Glomerular visceral epithelial cell (primary cell): ENCODE measurements around the gene IL1RAP.
"Not testable (repeated sequence)": the region's sequence is repeated elsewhere in the genome, so short reads cannot be mapped to it uniquely, and the experiment has no call there.

ENCODE experiments used
- DNase-seq: peaks from one replicate; pipeline ENCODE4 v3.0.0-alpha.2; 2016; ENCODE audit errors: extremely low spot score

The IL1RAP gene

GRCh38 chr3:190666821-190667220, 152.9 kb downstream of the IL1RAP start:
- DNase-seq, result no peak

DNA sequence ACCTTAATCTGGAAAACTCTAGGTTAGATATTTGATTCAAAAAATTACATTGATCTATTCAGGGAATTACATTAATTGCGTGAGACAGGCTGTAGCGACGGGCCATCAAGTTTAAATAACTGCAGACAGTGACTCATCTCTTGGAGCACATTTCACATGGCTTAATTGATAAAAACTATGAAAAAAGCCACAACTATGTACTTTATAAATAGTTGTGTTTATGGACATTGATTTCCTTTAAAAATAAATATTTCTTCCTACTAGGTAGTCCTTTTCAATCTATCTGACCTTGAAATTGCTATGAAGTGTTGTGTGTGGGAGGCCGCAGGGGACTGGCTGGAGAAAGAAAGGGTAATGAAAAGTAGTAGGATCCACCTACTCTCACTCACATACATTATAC, 157.8 kb downstream of the IL1RAP start:
- no peak for DNase-seq

DNA sequence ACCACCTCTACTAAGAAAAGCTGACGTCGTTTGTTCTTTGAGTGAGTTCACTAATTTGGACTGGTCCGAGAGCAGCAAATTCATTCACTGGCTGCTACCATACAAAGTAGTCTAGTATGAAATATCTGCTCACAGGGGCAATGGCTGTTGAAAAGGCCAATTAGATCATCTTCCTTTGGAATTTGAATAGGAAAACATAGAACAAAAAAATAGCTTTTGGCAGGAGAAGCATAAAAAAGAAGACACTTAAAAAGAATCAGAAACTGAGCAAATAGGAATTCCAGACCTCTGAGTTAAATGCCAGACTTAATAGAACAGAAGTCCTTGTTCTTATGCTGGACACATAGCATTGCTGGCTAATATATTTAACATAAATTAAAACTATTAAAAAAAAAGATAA, 159.3 kb downstream of the IL1RAP start:
- no peak for DNase-seq

- no peak for DNase-seq
These were observed 162.6 kb downstream of the IL1RAP start for GRCh38 chr3:190676481-190676880.

DNA sequence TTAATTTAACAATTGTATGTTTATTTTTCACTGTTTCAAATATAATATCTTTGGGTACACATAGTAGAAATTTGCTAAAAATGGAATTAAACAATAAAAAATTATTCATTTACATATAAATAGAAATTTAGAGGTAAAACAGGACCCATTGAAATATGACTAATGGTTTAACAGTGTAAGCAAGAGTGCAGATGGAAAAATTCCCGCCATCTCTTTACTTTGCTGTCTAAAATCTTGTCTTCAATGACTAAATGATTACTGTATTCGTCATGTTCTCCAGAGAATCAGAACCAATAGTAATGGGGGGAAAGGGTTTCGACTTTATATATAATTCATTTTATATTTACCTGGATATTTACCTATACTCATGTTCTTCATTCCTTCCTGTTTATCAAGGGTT, 163.1 kb downstream of the IL1RAP start:
- DNase-seq, result no peak

- DNase-seq, result not testable (repeated sequence)
These were observed 164.0 kb downstream of the IL1RAP start for GRCh38 chr3:190677868-190678267.

DNA sequence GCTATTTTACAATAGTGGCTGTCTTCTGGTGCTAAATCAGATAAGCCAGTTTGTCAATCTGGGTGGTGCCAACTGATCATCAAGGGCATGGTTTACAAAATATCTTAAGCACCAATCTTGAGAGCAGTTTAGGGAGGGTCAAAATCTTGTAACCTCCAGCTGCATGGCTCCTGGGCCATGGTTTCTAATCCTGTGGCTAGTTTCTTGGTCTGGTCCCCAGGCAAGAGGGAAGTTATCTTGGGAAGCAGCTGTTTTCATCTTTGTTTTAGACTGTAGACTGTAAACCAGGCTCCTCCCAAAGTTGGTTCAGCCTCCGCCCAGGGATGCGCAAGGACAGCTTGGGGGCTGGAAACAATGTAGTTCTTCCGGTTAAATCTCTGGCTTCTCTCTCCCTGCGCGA, 166.8 kb downstream of the IL1RAP start:
- DNase-seq, result no peak

GRCh38 chr3:190684776-190685175, 170.9 kb downstream of the IL1RAP start:
- DNase-seq, result no peak

GRCh38 chr3:190686011-190686410, 172.1 kb downstream of the IL1RAP start:
- DNase-seq, result no peak

DNA sequence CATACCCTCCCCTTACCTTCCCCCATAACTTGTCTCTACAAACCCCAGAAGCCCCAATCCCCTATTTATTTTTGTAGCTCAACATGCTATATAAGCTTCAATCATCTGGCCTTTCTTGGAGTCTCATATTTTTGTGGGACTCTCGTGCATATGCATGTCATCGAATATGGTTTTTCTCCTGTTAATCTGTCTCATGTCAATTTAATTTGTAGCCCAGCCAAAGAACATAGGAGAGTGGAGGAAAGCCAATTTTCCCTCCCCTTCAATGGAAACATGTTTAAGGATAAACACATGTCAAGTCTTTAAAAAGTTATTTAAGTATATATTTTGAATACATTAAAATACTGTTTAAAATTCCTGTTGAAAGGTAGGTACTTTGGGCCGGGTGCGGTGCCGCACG, 176.4 kb downstream of the IL1RAP start:
- no peak for DNase-seq

DNA sequence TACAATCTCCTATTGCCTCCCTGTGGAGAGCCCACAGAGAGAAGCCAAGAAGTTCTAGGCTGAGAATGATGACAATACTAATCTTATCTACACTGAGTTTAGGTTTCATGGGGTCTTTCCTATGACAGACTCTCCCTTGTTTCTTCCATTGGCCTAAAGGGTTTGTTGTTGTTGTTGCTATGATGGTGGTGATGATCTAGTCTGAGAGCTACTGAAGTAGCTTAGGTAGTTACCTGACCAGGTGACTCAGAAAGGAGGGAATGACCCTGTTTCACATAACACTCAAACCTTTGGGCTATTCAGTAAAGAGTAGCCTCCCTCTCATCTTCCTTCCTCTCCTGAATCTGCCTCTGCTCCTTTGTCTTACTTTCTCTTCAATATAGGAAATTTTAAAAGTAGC, 178.4 kb downstream of the IL1RAP start:
- no peak for DNase-seq

GRCh38 chr3:190694335-190695001, 180.6 kb downstream of the IL1RAP start:
- no peak for DNase-seq

- no peak for DNase-seq
These were observed 181.3 kb downstream of the IL1RAP start for GRCh38 chr3:190695225-190695624.

- no peak for DNase-seq
These were observed 182.1 kb downstream of the IL1RAP start for GRCh38 chr3:190695994-190696393.

- peak; percentile 25 for DNase-seq
These were observed 183.1 kb downstream of the IL1RAP start for GRCh38 chr3:190696777-190697501.

DNA sequence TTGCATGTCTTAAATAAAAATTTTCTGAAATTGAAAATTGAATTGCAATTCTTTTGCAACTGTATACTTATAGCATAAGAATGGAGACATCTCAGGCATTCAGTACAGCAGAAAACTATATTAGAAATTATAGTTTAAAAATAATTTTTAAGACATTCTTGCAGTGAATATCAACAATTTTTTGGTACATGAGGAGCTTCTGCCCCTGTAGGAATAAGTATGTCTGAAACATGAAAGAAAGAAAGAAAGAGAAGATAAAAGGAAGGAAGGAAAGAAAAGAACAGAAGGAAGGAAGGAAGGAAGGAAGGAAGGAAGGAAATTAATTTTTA, 183.6 kb downstream of the IL1RAP start:
- DNase-seq, result no peak

DNA sequence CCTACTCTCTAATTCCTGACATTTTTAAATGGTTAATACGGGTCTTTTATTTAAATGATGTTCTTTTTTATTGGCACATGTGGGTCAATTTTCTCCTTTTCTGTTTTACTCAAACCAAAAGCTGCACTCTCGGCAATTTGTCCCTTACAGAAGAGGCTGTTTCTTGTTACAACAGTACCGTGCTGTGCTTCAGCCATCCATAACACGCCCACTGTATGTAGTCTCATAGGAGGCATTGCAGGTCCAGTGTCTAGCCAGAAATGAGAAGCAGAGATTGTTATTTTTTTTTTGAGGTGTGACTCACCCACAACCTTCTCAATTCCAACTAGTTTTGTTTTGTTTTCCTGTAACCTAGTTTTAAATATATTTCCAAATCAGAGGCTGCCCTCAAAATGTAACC, 184.0 kb downstream of the IL1RAP start:
- peak; percentile 16 for DNase-seq

DNA sequence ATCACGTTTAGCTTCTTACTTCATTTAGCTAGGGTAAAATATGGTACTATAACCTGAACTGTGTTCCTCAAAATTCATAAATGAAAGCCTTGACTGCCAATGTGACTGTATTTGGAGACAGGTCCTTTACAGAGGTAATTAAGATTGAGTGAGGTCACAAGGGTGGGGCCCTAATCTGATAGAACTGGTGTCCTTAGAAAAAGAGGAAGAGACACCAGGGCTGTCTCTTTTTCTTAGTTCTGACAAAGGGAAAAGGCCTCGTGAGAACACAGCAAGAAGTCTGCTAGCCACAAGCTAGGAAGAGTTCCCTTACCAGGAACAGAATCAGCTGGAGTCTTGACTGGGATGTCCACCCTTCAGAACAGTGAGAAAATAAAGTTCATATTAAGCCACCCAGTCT, 185.9 kb downstream of the IL1RAP start:
- DNase-seq, result no peak

DNA sequence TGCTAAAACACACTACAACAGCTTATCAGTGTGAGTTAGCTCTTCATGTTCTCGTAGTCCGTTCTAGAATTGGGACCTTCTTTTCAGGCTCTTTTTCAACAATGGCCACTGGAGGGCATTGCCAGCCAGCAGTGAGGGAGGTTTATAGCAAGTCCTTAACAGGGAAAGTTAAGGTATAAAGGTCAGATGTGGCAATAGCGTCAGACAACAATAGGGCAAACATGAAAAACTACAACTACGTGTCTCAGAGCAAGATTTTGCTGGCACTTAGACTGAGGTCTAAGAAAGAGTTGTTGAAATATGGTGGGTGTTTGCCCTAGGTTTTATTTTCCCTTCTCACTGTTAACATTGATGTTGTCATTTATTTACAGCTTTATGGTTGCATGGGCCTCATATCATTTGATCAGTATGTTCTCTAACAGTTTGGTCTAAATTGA, 187.2 kb downstream of the IL1RAP start:
- peak; percentile 60 for DNase-seq

DNA sequence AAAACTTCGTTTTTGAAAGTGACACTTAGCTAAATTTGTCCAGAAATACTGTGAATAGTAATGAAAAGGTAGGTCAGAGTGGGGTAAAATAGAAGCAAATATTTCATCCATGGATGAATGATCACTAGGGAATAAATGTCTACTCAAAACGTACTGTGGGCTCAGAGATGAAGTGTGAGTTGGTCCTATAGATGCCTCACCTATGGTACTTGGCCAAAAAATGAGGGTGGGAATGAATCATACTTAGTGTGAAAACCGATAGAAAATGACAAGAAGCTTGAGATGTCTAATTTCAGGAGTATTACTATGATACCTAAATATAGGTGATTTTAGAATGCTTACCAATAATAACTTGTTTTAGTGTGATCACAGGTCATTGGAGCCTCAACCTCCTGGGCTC, 192.7 kb downstream of the IL1RAP start:
- no peak for DNase-seq
